GM23338 (cell line): ENCODE results near the gene MAP7D1. TPM values are rescaled to one million over a fixed set of nuclear protein-coding genes. Genes with fewer than 3 reads are reported as not detected.

ENCODE experiments used
- ATAC-seq: fragments of 200-7000 bp; cut with Tn5 transposase; 3 replicates; pipeline ENCODE4 v1.9.1; 2020
- DNase-seq: peaks from one replicate; pipeline ENCODE4 v3.0.0-alpha.2; 2015; ENCODE audit warnings: low spot score
- H2AFZ ChIP-seq: fragments of 200-600 bp; sonication (generic); 2 replicates; pipeline ENCODE4 v1.8.0; 2016; ENCODE audit warnings: antibody characterized with exemption, mild to moderate bottlenecking, moderate library complexity
- H3F3A ChIP-seq: fragments of 200-600 bp; sonication (generic); replicated peaks from 2 replicates; pipeline ENCODE4 v1.8.0; 2017; ENCODE audit warnings: antibody characterized with exemption, mixed run types, low read depth
- H3K27ac ChIP-seq: fragments of 200-600 bp; sonication (generic); 2 replicates; pipeline ENCODE4 v1.6.1; 2016; ENCODE audit warnings: low read depth
- H3K27me3 ChIP-seq: fragments of 200-600 bp; sonication (generic); 2 replicates; pipeline ENCODE4 v1.8.0; 2016; ENCODE audit warnings: mild to moderate bottlenecking, mixed run types, moderate library complexity; ENCODE audit not compliant: insufficient read depth
- H3K36me3 ChIP-seq: fragments of 200-600 bp; sonication (generic); 2 replicates; pipeline ENCODE4 v1.8.0; 2016; ENCODE audit warnings: mild to moderate bottlenecking; ENCODE audit not compliant: insufficient read depth
- H3K4me1 ChIP-seq: fragments of 200-600 bp; sonication (generic); 2 replicates; pipeline ENCODE4 v1.8.0; 2016; ENCODE audit warnings: mild to moderate bottlenecking, moderate library complexity; ENCODE audit not compliant: insufficient read depth
- H3K4me2 ChIP-seq: fragments of 200-600 bp; sonication (generic); 2 replicates; pipeline ENCODE4 v1.7.1; 2017; ENCODE audit warnings: mixed run types
- H3K4me3 ChIP-seq: fragments of 200-600 bp; sonication (generic); 2 replicates; pipeline ENCODE4 v1.6.1; 2016; ENCODE audit warnings: mixed run types
- H3K79me2 ChIP-seq: fragments of 200-600 bp; sonication (generic); replicated peaks from 2 replicates; pipeline ENCODE4 v1.8.0; 2017; ENCODE audit warnings: mild to moderate bottlenecking; ENCODE audit not compliant: insufficient read depth
- H3K9me2 ChIP-seq: fragments of 200-600 bp; sonication (generic); 2 replicates; pipeline ENCODE4 v1.8.0; 2017; ENCODE audit not compliant: insufficient read depth
- H4K20me1 ChIP-seq: fragments of 200-600 bp; sonication (generic); replicated peaks from 2 replicates; pipeline ENCODE4 v1.8.0; 2017; ENCODE audit warnings: mild to moderate bottlenecking; ENCODE audit not compliant: insufficient read depth
- H3K27ac Mint-ChIP-seq: 2 replicates; pipeline ENCODE4 v1.8.0; 2020; ENCODE audit warnings: inconsistent platforms, mild to moderate bottlenecking, moderate library complexity, mixed read lengths
- H3K27me3 Mint-ChIP-seq: 3 replicates; pipeline ENCODE4 v1.8.0; 2022; ENCODE audit warnings: low read depth, mild to moderate bottlenecking, moderate library complexity, mixed read lengths, inconsistent platforms; ENCODE audit not compliant: insufficient read depth, poor library complexity
- H3K36me3 Mint-ChIP-seq: 3 replicates; pipeline ENCODE4 v1.8.0; 2021; ENCODE audit warnings: low read depth, mild to moderate bottlenecking, inconsistent platforms, moderate library complexity, mixed read lengths
- H3K4me1 Mint-ChIP-seq: 3 replicates; pipeline ENCODE4 v1.8.0; 2020; ENCODE audit warnings: mild to moderate bottlenecking, inconsistent platforms, mixed read lengths
- H3K4me3 Mint-ChIP-seq: 3 replicates; pipeline ENCODE4 v1.8.0; 2021; ENCODE audit warnings: moderate library complexity, mild to moderate bottlenecking, inconsistent platforms, mixed read lengths
- H3K9me3 Mint-ChIP-seq: 3 replicates; pipeline ENCODE4 v1.8.0; 2020; ENCODE audit warnings: moderate library complexity, mild to moderate bottlenecking, inconsistent platforms, mixed read lengths
- CREB1 ChIP-seq: fragments of 250-450 bp; sonication (Bioruptor Pico); IDR thresholded peaks from 2 replicates; pipeline ENCODE4 v1.5.0; 2020; ENCODE audit warnings: low read depth, mild to moderate bottlenecking, moderate library complexity
- EZH2 ChIP-seq: fragments of 200-600 bp; sonication (generic); IDR thresholded peaks from one replicate; pipeline ENCODE4 v1.8.0; 2017; ENCODE audit warnings: antibody characterized with exemption, mild to moderate bottlenecking, low read depth; ENCODE audit not compliant: unreplicated experiment
- EZH2phosphoT487 ChIP-seq: fragments of 200-600 bp; sonication (generic); IDR thresholded peaks from one replicate; pipeline ENCODE4 v1.8.1; 2018; ENCODE audit warnings: antibody characterized with exemption; ENCODE audit not compliant: unreplicated experiment
- JUNB ChIP-seq: IDR thresholded peaks from one replicate; pipeline ENCODE4 v1.6.1; 2016; ENCODE audit warnings: antibody characterized with exemption; ENCODE audit not compliant: unreplicated experiment
- NANOG ChIP-seq: IDR thresholded peaks from 2 replicates; pipeline ENCODE4 v1.6.1; 2016; ENCODE audit warnings: antibody characterized with exemption, borderline replicate concordance
- POLR2AphosphoS5 ChIP-seq: IDR thresholded peaks from 2 replicates; pipeline ENCODE4 v1.6.1; 2016; ENCODE audit warnings: antibody characterized with exemption, low read depth
- STAT1 ChIP-seq: IDR thresholded peaks from one replicate; pipeline ENCODE4 v1.6.1; 2016; ENCODE audit warnings: antibody characterized with exemption; ENCODE audit not compliant: unreplicated experiment
- ZNF331 ChIP-seq: fragments of 250-450 bp; sonication (Bioruptor Pico); IDR thresholded peaks from 2 replicates; pipeline ENCODE4 v1.5.0; 2020; ENCODE audit warnings: low read depth, mild to moderate bottlenecking, moderate library complexity
- polyA plus RNA-seq: library from polyadenylated mRNA; unstranded; fragments of >200 nt; fragmentation: Nextera tagmentation; extraction: Ambion mirVana; gene quantifications from 2 replicates; pipeline ENCODE4 v1.2.1, GENCODE V29; 2016
- total RNA-seq: library from RNA; depleted of rRNA; stranded (reverse); fragments of >200 nt; shearing (Covaris generic); gene quantifications from 2 replicates; pipeline ENCODE4 v1.2.3, GENCODE V29; 2014
- TF ChIP-seq, protein P1 (sequence below): fragments of 250-450 bp; sonication (Bioruptor Pico); IDR thresholded peaks from 2 replicates; pipeline ENCODE4 v1.5.0; 2020; ENCODE audit warnings: mild to moderate bottlenecking, moderate library complexity
- TF ChIP-seq, protein P2 (sequence below): IDR thresholded peaks from 2 replicates; pipeline ENCODE4 v1.6.1; 2016; ENCODE audit warnings: antibody characterized with exemption
- TF ChIP-seq, protein P3 (sequence below): IDR thresholded peaks from one replicate; pipeline ENCODE4 v1.6.1; 2018; ENCODE audit warnings: antibody characterized with exemption; ENCODE audit not compliant: unreplicated experiment
- TF ChIP-seq, protein P4 (sequence below), 2 experiments: fragments of 200-600 bp in 1 of 2; sonication (generic) in 1 of 2; conservative IDR thresholded peaks; 2 replicates each; pipeline versions ENCODE4 v1.5.1 to v1.6.1; 2016 to 2017; ENCODE audit warnings: antibody characterized with exemption in 2 of 2, low read depth in 2 of 2, mild to moderate bottlenecking in 2 of 2, moderate library complexity in 1 of 2

The MAP7D1 gene
- total and polyA plus RNA-seq, 2 experiments from 2014 or later: 13.8 to 59.8 TPM

DNA sequence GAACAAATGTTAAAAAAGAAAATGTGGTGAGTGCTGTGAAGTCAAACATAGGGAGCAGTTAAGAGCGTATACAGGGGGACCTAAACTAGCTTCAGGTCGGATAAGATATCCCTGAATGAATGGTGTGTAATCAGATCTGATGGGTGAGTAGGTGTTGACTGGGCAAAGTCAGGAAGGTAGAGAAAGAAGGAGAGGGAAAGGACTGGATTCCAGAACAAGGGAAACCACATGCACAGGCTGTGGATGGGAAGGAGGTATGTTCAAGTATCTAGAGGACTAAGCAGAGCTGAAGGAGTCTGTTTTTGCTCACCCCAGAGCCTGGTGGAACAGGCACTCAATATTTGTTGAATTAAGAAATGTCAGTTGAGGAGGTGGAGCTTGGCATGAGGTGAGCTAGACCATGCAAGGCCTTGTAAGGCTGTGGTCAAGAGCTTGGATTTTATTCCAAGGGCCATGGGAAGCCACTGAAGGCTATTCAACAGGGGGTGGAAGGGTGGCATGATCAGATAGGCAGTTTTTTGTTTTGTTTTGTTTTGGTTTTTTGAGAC lies 27.4 kb downstream of the MAP7D1 start:
- Histone ChIP-seq H3K36me3 (0 out of 2 replicates have a peak, but pooled peaks cover 4% of the 10 kb centered on the region), H3K4me1 (peaks cover 12% of the 10 kb centered on the region), H3K9me2 (no peaks in the 10 kb centered on the region), H3K79me2 (no peaks in the 10 kb centered on the region), H3F3A (peaks cover 13% of the 10 kb centered on the region; the same call in 1 of the 2 replicates), H3K4me2 (peak overlapping the region; percentile 38; the same call in 1 of the 2 replicates), H3K4me3 (no peak overlapping the region), H3K27ac (peak overlapping the region; percentile 59; the same call in 1 of the 2 replicates), H4K20me1 (no peaks in the 10 kb centered on the region), H3K27me3 (no peaks in the 10 kb centered on the region), H2AFZ (no peak overlapping the region)
- Mint-ChIP-seq H3K27me3 (peaks cover 16% of the 10 kb centered on the region), H3K4me3 (no peak overlapping the region), H3K4me1 (peaks cover 30% of the 10 kb centered on the region), H3K9me3 (no peaks in the 10 kb centered on the region), H3K27ac (no peak overlapping the region), H3K36me3 (peaks cover 24% of the 10 kb centered on the region)
- TF ChIP-seq, protein P1, sequence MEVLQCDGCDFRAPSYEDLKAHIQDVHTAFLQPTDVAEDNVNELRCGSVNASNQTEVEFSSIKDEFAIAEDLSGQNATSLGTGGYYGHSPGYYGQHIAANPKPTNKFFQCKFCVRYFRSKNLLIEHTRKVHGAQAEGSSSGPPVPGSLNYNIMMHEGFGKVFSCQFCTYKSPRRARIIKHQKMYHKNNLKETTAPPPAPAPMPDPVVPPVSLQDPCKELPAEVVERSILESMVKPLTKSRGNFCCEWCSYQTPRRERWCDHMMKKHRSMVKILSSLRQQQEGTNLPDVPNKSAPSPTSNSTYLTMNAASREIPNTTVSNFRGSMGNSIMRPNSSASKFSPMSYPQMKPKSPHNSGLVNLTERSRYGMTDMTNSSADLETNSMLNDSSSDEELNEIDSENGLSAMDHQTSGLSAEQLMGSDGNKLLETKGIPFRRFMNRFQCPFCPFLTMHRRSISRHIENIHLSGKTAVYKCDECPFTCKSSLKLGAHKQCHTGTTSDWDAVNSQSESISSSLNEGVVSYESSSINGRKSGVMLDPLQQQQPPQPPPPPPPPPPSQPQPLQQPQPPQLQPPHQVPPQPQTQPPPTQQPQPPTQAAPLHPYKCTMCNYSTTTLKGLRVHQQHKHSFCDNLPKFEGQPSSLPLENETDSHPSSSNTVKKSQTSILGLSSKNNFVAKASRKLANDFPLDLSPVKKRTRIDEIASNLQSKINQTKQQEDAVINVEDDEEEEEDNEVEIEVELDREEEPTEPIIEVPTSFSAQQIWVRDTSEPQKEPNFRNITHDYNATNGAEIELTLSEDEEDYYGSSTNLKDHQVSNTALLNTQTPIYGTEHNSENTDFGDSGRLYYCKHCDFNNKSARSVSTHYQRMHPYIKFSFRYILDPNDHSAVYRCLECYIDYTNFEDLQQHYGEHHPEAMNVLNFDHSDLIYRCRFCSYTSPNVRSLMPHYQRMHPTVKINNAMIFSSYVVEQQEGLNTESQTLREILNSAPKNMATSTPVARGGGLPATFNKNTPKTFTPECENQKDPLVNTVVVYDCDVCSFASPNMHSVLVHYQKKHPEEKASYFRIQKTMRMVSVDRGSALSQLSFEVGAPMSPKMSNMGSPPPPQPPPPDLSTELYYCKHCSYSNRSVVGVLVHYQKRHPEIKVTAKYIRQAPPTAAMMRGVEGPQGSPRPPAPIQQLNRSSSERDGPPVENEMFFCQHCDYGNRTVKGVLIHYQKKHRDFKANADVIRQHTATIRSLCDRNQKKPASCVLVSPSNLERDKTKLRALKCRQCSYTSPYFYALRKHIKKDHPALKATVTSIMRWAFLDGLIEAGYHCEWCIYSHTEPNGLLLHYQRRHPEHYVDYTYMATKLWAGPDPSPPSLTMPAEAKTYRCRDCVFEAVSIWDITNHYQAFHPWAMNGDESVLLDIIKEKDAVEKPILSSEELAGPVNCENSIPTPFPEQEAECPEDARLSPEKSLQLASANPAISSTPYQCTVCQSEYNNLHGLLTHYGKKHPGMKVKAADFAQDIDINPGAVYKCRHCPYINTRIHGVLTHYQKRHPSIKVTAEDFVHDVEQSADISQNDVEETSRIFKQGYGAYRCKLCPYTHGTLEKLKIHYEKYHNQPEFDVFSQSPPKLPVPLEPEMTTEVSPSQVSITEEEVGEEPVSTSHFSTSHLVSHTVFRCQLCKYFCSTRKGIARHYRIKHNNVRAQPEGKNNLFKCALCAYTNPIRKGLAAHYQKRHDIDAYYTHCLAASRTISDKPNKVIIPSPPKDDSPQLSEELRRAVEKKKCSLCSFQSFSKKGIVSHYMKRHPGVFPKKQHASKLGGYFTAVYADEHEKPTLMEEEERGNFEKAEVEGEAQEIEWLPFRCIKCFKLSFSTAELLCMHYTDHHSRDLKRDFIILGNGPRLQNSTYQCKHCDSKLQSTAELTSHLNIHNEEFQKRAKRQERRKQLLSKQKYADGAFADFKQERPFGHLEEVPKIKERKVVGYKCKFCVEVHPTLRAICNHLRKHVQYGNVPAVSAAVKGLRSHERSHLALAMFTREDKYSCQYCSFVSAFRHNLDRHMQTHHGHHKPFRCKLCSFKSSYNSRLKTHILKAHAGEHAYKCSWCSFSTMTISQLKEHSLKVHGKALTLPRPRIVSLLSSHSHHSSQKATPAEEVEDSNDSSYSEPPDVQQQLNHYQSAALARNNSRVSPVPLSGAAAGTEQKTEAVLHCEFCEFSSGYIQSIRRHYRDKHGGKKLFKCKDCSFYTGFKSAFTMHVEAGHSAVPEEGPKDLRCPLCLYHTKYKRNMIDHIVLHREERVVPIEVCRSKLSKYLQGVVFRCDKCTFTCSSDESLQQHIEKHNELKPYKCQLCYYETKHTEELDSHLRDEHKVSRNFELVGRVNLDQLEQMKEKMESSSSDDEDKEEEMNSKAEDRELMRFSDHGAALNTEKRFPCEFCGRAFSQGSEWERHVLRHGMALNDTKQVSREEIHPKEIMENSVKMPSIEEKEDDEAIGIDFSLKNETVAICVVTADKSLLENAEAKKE (CRISPR knock-in tag): no peak
- TF ChIP-seq, protein P2, sequence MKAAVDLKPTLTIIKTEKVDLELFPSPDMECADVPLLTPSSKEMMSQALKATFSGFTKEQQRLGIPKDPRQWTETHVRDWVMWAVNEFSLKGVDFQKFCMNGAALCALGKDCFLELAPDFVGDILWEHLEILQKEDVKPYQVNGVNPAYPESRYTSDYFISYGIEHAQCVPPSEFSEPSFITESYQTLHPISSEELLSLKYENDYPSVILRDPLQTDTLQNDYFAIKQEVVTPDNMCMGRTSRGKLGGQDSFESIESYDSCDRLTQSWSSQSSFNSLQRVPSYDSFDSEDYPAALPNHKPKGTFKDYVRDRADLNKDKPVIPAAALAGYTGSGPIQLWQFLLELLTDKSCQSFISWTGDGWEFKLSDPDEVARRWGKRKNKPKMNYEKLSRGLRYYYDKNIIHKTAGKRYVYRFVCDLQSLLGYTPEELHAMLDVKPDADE: no peak
- TF ChIP-seq ZNF331 (CRISPR knock-in tag): no peak
- no peak for TF ChIP-seq CREB1
- TF ChIP-seq JUNB: no peak
- TF ChIP-seq, protein P3, sequence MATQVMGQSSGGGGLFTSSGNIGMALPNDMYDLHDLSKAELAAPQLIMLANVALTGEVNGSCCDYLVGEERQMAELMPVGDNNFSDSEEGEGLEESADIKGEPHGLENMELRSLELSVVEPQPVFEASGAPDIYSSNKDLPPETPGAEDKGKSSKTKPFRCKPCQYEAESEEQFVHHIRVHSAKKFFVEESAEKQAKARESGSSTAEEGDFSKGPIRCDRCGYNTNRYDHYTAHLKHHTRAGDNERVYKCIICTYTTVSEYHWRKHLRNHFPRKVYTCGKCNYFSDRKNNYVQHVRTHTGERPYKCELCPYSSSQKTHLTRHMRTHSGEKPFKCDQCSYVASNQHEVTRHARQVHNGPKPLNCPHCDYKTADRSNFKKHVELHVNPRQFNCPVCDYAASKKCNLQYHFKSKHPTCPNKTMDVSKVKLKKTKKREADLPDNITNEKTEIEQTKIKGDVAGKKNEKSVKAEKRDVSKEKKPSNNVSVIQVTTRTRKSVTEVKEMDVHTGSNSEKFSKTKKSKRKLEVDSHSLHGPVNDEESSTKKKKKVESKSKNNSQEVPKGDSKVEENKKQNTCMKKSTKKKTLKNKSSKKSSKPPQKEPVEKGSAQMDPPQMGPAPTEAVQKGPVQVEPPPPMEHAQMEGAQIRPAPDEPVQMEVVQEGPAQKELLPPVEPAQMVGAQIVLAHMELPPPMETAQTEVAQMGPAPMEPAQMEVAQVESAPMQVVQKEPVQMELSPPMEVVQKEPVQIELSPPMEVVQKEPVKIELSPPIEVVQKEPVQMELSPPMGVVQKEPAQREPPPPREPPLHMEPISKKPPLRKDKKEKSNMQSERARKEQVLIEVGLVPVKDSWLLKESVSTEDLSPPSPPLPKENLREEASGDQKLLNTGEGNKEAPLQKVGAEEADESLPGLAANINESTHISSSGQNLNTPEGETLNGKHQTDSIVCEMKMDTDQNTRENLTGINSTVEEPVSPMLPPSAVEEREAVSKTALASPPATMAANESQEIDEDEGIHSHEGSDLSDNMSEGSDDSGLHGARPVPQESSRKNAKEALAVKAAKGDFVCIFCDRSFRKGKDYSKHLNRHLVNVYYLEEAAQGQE: no peak
- no peak for TF ChIP-seq STAT1
- no peak for TF ChIP-seq EZH2phosphoT487
- no peak for TF ChIP-seq POLR2AphosphoS5
- TF ChIP-seq NANOG: no peak
- TF ChIP-seq, protein P4, sequence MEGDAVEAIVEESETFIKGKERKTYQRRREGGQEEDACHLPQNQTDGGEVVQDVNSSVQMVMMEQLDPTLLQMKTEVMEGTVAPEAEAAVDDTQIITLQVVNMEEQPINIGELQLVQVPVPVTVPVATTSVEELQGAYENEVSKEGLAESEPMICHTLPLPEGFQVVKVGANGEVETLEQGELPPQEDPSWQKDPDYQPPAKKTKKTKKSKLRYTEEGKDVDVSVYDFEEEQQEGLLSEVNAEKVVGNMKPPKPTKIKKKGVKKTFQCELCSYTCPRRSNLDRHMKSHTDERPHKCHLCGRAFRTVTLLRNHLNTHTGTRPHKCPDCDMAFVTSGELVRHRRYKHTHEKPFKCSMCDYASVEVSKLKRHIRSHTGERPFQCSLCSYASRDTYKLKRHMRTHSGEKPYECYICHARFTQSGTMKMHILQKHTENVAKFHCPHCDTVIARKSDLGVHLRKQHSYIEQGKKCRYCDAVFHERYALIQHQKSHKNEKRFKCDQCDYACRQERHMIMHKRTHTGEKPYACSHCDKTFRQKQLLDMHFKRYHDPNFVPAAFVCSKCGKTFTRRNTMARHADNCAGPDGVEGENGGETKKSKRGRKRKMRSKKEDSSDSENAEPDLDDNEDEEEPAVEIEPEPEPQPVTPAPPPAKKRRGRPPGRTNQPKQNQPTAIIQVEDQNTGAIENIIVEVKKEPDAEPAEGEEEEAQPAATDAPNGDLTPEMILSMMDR (conservative IDR thresholded peaks at IDR 0.05; ENCODE audit: low read depth in 2 of 2): no peak
- no peak for TF ChIP-seq EZH2
- no peak for ATAC-seq
- no peak for DNase-seq
